OCI-LY7 (cell line): ENCODE measurements around the gene IQGAP2. TPM values are rescaled to one million over a fixed set of nuclear protein-coding genes. Genes with fewer than 3 reads are reported as not detected.

ENCODE experiments used
- BruUV-seq: library from RNA; stranded (reverse); fragments of 400-500 nt; replicated peaks from 2 replicates; lab custom pipeline; 2021; lab: Mats Ljungman, UMichigan
- CTCF ChIA-PET: fragments of 300-600 bp; sonication (Branson Sonifier 250); formaldehyde crosslinking; loops from one replicate; lab custom pipeline; 2022; ENCODE audit warnings: antibody characterized with exemption; ENCODE audit not compliant: unreplicated experiment; lab: Charles Lee
- POLR2A ChIA-PET: fragments of 300-600 bp; sonication (Branson Sonifier 250); formaldehyde crosslinking; loops from one replicate; lab custom pipeline; 2022; ENCODE audit warnings: antibody characterized with exemption; lab: Charles Lee
- DNase-seq: peaks from one replicate; pipeline ENCODE4 v3.0.0-alpha.2; 2015; ENCODE audit warnings: low spot score
- H2AFZ ChIP-seq: fragments of 200-600 bp; sonication (generic), shearing (Covaris generic); 2 replicates; pipeline ENCODE4 v1.6.1; 2014; ENCODE audit warnings: mild to moderate bottlenecking, antibody characterized with exemption, low read length, moderate library complexity
- H3K27ac ChIP-seq: fragments of 200-600 bp; sonication (generic); 2 replicates; pipeline ENCODE4 v1.5.1; 2014; ENCODE audit warnings: mixed run types, low read depth, mild to moderate bottlenecking, moderate library complexity, low read length, inconsistent platforms; ENCODE audit not compliant: poor library complexity, severe bottlenecking
- H3K36me3 ChIP-seq: fragments of 200-600 bp; sonication (generic); 2 replicates; pipeline ENCODE4 v1.6.1; 2014; ENCODE audit warnings: mild to moderate bottlenecking, antibody characterized with exemption, low read length, moderate library complexity, mixed read lengths; ENCODE audit not compliant: insufficient read depth
- H3K4me1 ChIP-seq: fragments of 200-600 bp; sonication (generic); 2 replicates; pipeline ENCODE4 v1.5.1; 2014; ENCODE audit warnings: mild to moderate bottlenecking, low read length; ENCODE audit not compliant: insufficient read depth, poor library complexity, severe bottlenecking
- H3K4me2 ChIP-seq: fragments of 200-600 bp; sonication (generic); 2 replicates; pipeline ENCODE4 v1.6.1; 2014; ENCODE audit warnings: mild to moderate bottlenecking, low read length
- H3K4me3 ChIP-seq: fragments of 200-600 bp; sonication (generic); 2 replicates; pipeline ENCODE4 v1.5.1; 2014; ENCODE audit warnings: mild to moderate bottlenecking, low read depth, low read length; ENCODE audit not compliant: poor library complexity, severe bottlenecking
- H3K79me2 ChIP-seq: fragments of 200-600 bp; sonication (generic); 2 replicates; pipeline ENCODE4 v1.6.1; 2016; ENCODE audit warnings: low read depth, mild to moderate bottlenecking, low read length, moderate library complexity, mixed read lengths; ENCODE audit not compliant: insufficient read depth
- H3K9me2 ChIP-seq: fragments of 200-600 bp; sonication (generic); 2 replicates; pipeline ENCODE4 v1.6.1; 2016; ENCODE audit warnings: mild to moderate bottlenecking, low read length, mixed read lengths; ENCODE audit not compliant: insufficient read depth
- H3K9me3 ChIP-seq: fragments of 200-600 bp; sonication (generic); 2 replicates; pipeline ENCODE4 v1.6.1; 2014; ENCODE audit warnings: mild to moderate bottlenecking, mixed run types, low read length, mixed read lengths
- H4K20me1 ChIP-seq: fragments of 200-600 bp; sonication (generic); 2 replicates; pipeline ENCODE4 v1.6.1; 2014; ENCODE audit warnings: mild to moderate bottlenecking, antibody characterized with exemption, low read length, moderate library complexity, mixed read lengths; ENCODE audit not compliant: insufficient read depth
- EZH2phosphoT487 ChIP-seq: fragments of 200-600 bp; sonication (generic); IDR thresholded peaks from 2 replicates; pipeline ENCODE4 v1.6.1; 2018; ENCODE audit warnings: low read depth, borderline replicate concordance, mild to moderate bottlenecking, mixed run types, antibody characterized with exemption, low read length, moderate library complexity, mixed read lengths
- intact Hi-C: fragments of 100-400 bp; cut with micrococcal nuclease; formaldehyde crosslinking; loops from one replicate; pipeline ENCODE4 v1.10.0; 2022; ENCODE audit not compliant: unreplicated experiment
- total RNA-seq, 2 experiments: library from RNA; depleted of rRNA in 1 of 2; stranded (reverse); fragments of >200 nt in 1 of 2; shearing (Covaris generic) in 1 of 2; gene quantifications; 2 replicates each; pipeline ENCODE4 v1.2.3, GENCODE V29; 2014 to 2022
- TF ChIP-seq, protein P1 (sequence below): fragments of 200-600 bp; sonication (generic); conservative IDR thresholded peaks from 2 replicates; pipeline ENCODE4 v1.5.1; 2014; ENCODE audit warnings: mild to moderate bottlenecking, antibody characterized with exemption, low read length, moderate library complexity, mixed read lengths

The IQGAP2 gene
- total RNA-seq, 2 experiments from 2014 or later = 30.0 to 50.2 TPM

DNA sequence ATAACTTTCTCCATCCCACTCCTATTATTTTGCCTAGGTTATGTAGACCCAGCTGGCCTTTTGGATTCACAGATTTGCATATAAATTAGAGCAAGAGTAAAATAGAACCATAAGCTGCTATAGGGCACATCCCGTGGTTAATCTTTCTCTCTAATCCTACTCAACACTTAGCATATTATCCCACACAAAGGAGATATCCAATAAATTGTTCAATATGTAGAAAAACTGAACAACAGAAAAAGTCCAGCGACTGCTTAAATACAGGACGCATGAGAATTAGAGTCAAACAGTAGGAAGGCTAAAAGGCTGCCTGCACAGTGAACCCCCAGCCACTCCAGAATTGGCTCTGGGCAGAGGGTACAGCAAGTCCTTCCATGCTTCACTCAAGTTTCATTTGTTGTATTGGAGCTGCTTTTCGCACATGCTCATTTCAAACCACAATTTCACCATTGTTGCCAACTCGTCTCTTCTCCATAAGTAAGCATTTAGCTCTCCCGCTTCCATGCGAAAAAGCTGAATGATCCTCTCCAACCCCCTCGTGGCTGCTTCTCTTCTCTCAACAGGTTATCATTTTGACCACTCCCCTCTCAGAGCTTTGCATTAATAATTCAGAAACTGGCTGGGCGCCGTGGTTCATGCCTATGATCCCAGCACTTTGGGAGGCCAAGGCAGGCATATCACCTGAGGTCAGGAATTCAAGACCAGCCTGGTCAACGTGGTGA lies 14.1 kb upstream of the IQGAP2 start:
- no peaks in the 10 kb centered on the region for H3K9me3 ChIP-seq
- no peak overlapping the region for H3K27ac ChIP-seq
- no peaks in the 10 kb centered on the region for H3K9me2 ChIP-seq
- no peaks in the 10 kb centered on the region for H3K36me3 ChIP-seq
- no peaks in the 10 kb centered on the region for H3K79me2 ChIP-seq
- H3K4me1 ChIP-seq = peaks cover 3% of the 10 kb centered on the region
- ChIA-PET POLR2A (interaction anchor here (0.6 to 2.0 kb wide), 7 partner anchors 9 to 1005 kb away, joined by 3 to 11 read pairs (median 3); partner anchors contain the start of gene IQGAP2), CTCF (no interaction called here)
- intact Hi-C loops = no loop called here
- BruUV-seq = no TSS peak
- no peak overlapping the region for H3K4me2 ChIP-seq
- no peak for TF ChIP-seq EZH2phosphoT487
- TF ChIP-seq, protein P1, sequence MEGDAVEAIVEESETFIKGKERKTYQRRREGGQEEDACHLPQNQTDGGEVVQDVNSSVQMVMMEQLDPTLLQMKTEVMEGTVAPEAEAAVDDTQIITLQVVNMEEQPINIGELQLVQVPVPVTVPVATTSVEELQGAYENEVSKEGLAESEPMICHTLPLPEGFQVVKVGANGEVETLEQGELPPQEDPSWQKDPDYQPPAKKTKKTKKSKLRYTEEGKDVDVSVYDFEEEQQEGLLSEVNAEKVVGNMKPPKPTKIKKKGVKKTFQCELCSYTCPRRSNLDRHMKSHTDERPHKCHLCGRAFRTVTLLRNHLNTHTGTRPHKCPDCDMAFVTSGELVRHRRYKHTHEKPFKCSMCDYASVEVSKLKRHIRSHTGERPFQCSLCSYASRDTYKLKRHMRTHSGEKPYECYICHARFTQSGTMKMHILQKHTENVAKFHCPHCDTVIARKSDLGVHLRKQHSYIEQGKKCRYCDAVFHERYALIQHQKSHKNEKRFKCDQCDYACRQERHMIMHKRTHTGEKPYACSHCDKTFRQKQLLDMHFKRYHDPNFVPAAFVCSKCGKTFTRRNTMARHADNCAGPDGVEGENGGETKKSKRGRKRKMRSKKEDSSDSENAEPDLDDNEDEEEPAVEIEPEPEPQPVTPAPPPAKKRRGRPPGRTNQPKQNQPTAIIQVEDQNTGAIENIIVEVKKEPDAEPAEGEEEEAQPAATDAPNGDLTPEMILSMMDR = no peak
- no peaks in the 10 kb centered on the region for H4K20me1 ChIP-seq
- no peak for DNase-seq
- H3K4me3 ChIP-seq = no peak overlapping the region
- no peak overlapping the region for H2AFZ ChIP-seq

DNA sequence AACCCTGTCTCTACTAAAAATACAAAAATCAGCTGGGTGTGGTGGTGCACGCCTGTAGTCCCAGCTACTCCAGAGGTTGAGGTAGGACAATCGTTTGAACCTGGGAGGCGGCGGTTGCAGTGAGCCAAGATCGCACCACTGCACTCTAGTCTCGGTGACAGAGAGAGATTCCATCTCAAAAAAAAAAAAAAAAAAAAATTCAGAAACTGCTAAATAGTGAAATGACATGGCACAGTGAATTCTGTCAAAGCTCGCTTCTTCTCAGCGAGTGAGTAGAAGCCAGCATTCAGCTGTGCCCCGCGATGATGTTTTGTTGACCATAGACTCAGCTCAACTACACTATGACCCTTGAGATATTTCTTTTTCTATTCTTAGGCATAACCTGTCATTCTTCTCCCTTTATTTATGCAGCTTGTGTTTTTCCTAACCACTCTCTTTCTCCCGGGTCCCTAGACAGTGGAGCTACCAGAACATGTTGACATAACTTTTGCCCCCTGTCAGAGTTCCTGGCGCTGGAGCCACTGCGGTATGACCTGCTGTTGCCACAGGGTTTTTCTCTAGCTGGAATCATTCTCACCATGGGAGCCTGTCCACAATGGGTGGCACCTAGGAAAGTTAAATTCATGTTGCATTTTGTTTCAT lies 13.5 kb upstream of the IQGAP2 start:
- Histone ChIP-seq H2AFZ (no peak overlapping the region), H3K9me3 (no peaks in the 10 kb centered on the region), H3K4me2 (no peak overlapping the region), H3K9me2 (no peaks in the 10 kb centered on the region), H3K4me3 (no peak overlapping the region), H3K27ac (no peak overlapping the region), H4K20me1 (no peaks in the 10 kb centered on the region), H3K4me1 (peaks cover 3% of the 10 kb centered on the region), H3K36me3 (no peaks in the 10 kb centered on the region), H3K79me2 (no peaks in the 10 kb centered on the region)
- DNase-seq = no peak
- POLR2A ChIA-PET = interaction anchor here (0.7 to 2.0 kb wide), 6 partner anchors 9 to 1006 kb away, joined by 3 to 11 read pairs (median 4); no protein-coding TSS in a partner anchor
- TF ChIP-seq, protein P1 = no peak
- TF ChIP-seq EZH2phosphoT487 = no peak
- intact Hi-C loops = no loop called here
- CTCF ChIA-PET = no interaction called here
- BruUV-seq = no TSS peak

DNA sequence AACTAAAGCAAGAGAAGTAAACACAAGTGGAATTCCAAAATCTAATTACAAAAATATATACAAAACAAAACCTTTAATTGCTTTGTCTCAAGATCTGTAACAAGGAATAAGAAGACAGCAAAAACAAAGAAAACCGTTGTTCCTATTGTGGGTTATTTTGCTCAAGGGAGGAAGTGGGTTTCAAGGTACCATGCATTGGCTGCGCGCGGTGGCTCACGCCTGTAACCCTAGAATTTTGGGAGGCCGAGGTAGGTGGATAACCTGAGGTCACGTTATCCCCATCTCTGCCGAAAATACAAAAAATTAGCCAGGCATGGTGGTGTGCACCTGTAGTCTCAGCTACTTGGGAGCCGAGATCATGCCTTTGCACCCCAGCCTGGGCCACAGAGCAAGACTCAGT lies 12.1 kb upstream of the IQGAP2 start:
- no peak overlapping the region for H3K27ac ChIP-seq
- H3K36me3 ChIP-seq = no peaks in the 10 kb centered on the region
- intact Hi-C loops = no loop called here
- no peak overlapping the region for H3K4me2 ChIP-seq
- POLR2A ChIA-PET = no interaction called here
- BruUV-seq = no TSS peak
- H3K4me1 ChIP-seq = peaks cover 3% of the 10 kb centered on the region
- no peak overlapping the region; the same call in 1 of the 2 replicates for H2AFZ ChIP-seq
- no peaks in the 10 kb centered on the region for H3K9me2 ChIP-seq
- no peaks in the 10 kb centered on the region for H3K79me2 ChIP-seq
- H4K20me1 ChIP-seq = no peaks in the 10 kb centered on the region
- DNase-seq = no peak
- TF ChIP-seq EZH2phosphoT487 = no peak
- TF ChIP-seq, protein P1 = no peak
- H3K4me3 ChIP-seq = no peak overlapping the region
- H3K9me3 ChIP-seq = no peaks in the 10 kb centered on the region
- CTCF ChIA-PET = no interaction called here
